Measurements from ENCODE around the gene SLC25A43. TPM values are rescaled to one million over a fixed set of nuclear protein-coding genes. Genes with fewer than 3 reads are reported as not detected.

Gene SLC25A43
- total RNA-seq, 1 donor from 2014 or later = 13.4 TPM

DNA sequence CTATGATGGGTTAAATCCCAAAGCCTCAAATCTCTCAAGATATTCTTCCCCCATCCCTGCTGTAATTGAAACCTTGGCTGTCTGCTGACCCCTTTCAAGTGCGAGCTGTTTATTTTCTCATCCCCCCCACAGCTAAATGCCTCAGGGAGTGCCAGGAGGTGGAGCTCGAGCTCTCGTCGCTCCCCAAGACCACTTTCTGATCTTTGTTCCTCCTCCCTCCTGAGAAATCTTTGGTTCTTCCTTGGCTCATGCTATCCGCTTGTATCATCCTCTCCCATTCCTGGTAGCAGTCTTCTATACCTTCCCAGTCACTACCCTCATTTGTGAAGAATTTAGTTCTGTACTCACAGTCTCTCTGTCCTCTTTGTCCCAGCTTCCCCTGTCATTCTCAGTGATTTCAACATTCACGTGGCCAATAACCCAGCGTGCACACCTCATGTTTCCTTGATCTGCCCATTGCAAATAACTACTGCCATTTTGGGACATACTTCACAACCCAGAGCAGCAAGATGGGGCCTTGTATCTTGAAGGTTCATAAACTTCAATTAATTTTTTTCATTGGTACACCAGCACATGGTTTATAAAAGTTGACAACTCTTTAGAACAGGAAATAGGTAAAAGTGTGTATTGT is 9.2 kb upstream of the SLC25A43 start:
- Histone ChIP-seq H3K4me3 (ENCODE audit: low read depth, low read length) (no peak overlapping the region), H3K27me3 (ENCODE audit: control insufficient read depth, insufficient read depth, low read length) (no peaks in the 10 kb centered on the region), H3K36me3 (ENCODE audit: control insufficient read depth, insufficient read depth, low read length) (no peaks in the 10 kb centered on the region)
- TF ChIP-seq, protein P1, sequence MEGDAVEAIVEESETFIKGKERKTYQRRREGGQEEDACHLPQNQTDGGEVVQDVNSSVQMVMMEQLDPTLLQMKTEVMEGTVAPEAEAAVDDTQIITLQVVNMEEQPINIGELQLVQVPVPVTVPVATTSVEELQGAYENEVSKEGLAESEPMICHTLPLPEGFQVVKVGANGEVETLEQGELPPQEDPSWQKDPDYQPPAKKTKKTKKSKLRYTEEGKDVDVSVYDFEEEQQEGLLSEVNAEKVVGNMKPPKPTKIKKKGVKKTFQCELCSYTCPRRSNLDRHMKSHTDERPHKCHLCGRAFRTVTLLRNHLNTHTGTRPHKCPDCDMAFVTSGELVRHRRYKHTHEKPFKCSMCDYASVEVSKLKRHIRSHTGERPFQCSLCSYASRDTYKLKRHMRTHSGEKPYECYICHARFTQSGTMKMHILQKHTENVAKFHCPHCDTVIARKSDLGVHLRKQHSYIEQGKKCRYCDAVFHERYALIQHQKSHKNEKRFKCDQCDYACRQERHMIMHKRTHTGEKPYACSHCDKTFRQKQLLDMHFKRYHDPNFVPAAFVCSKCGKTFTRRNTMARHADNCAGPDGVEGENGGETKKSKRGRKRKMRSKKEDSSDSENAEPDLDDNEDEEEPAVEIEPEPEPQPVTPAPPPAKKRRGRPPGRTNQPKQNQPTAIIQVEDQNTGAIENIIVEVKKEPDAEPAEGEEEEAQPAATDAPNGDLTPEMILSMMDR (IDR thresholded peaks at IDR 0.05; ENCODE audit: insufficient read depth, low read length, severe bottlenecking) = no peak
- no peak for DNase-seq (ENCODE audit: low read depth)
- no peak for FAIRE-seq

DNA sequence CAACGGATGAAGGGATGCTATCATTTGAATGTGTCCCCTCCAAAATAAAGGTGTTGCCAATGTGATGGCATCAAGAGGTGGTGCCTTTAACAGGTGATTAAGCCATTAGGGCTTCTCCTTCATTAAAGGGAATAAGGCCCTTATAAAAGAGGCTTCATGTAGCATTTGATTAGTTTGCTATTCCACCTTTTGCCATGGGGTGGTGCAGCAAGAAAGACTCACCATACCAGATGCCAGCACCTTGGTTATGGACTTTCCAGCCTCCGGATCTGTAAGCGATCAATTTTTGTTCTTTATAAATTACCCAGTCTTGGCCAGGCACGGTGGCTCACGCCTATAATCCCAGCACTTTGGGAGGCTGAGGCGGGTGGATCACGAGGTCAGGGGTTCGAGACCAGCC is 7.9 kb upstream of the SLC25A43 start:
- FAIRE-seq = no peak
- no peaks in the 10 kb centered on the region for H3K36me3 ChIP-seq (ENCODE audit: control insufficient read depth, insufficient read depth, low read length)
- no peak overlapping the region for H3K4me3 ChIP-seq (ENCODE audit: low read depth, low read length)
- TF ChIP-seq, protein P1 (IDR thresholded peaks at IDR 0.05; ENCODE audit: insufficient read depth, low read length, severe bottlenecking) = peak; percentile 29
- peak; percentile 39 for DNase-seq (ENCODE audit: low read depth)
- H3K27me3 ChIP-seq (ENCODE audit: control insufficient read depth, insufficient read depth, low read length) = no peaks in the 10 kb centered on the region

- H3K27me3 ChIP-seq (ENCODE audit: control insufficient read depth, insufficient read depth, low read length) = no peaks in the 10 kb centered on the region
- TF ChIP-seq, protein P1 (IDR thresholded peaks at IDR 0.05; ENCODE audit: insufficient read depth, low read length, severe bottlenecking) = no peak
- no peak overlapping the region for H3K4me3 ChIP-seq (ENCODE audit: low read depth, low read length)
- no peak for FAIRE-seq
- no peaks in the 10 kb centered on the region for H3K36me3 ChIP-seq (ENCODE audit: control insufficient read depth, insufficient read depth, low read length)
- no peak for DNase-seq (ENCODE audit: low read depth)
These were observed 6.0 kb upstream of the SLC25A43 start for GRCh38 chrX:119393144-119393543.

DNA sequence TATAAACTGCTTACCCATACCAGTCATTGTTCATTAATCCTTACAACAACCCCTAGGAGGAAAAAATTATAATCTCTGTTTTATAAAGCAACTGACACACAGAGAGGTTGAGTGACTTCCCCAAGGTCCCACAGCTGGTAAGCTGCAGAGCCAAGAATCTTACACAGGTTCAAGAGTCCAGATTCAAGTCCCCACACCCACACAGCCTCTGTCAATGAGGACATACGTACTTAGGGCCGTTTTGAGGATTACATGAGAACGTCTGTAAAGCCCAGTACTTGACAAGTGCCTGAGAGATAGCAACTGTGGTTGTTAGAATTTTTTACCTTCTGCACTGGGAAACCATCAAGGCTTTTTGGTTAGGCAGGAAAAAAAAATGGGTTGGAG is 556 bp upstream of the SLC25A43 start:
- Histone ChIP-seq H3K4me3 (ENCODE audit: low read depth, low read length) (peak overlapping the region; percentile 70), H3K27me3 (ENCODE audit: control insufficient read depth, insufficient read depth, low read length) (no peaks in the 10 kb centered on the region), H3K36me3 (ENCODE audit: control insufficient read depth, insufficient read depth, low read length) (no peaks in the 10 kb centered on the region)
- TF ChIP-seq, protein P1 (IDR thresholded peaks at IDR 0.05; ENCODE audit: insufficient read depth, low read length, severe bottlenecking) = no peak
- FAIRE-seq (no peak), DNase-seq (ENCODE audit: low read depth) (no peak)

DNA sequence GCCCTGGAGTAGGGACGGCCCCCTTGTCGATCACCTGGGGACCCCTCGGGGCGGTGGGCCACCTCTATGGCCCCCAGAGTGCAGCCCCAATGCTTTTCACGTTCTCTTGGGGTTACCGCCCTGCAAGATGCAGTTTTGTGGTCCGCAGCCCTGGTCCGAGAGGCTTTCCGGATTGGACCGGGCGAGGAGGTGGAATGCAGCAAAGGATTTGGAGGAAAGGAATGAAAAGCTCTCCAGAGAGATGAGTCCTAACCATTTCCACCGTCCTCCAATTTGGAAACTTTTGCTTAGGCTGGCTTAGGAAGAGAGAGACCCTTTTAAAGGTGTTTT is 601 bp downstream of the SLC25A43 start:
- FAIRE-seq (no peak), DNase-seq (ENCODE audit: low read depth) (no peak)
- H3K27me3 ChIP-seq (ENCODE audit: control insufficient read depth, insufficient read depth, low read length) = no peaks in the 10 kb centered on the region
- TF ChIP-seq, protein P1 (IDR thresholded peaks at IDR 0.05; ENCODE audit: insufficient read depth, low read length, severe bottlenecking) = no peak
- H3K36me3 ChIP-seq (ENCODE audit: control insufficient read depth, insufficient read depth, low read length) = no peaks in the 10 kb centered on the region
- H3K4me3 ChIP-seq (ENCODE audit: low read depth, low read length) = peak overlapping the region; percentile 70

DNA sequence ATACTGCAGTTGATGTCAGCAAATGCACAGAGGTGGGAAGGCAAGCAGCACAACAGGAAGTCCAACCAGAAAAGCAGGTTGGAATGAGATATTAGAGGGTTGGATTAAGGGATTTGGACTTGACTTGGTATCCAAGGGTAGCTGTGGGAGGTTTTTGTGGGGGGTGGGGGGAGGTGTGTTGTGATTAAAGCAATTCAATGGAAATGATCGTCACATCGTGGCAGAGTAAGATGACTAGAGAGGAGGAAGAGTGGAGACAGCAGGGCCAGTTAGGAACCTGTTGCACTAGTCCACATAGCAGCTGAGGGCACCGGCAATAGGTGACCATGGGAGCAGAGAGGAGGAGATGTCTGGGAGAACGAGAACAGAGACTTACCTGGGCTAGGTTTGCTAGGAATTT is 2.4 kb downstream of the SLC25A43 start:
- Histone ChIP-seq H3K4me3 (ENCODE audit: low read depth, low read length) (no peak overlapping the region), H3K36me3 (ENCODE audit: control insufficient read depth, insufficient read depth, low read length) (no peaks in the 10 kb centered on the region), H3K27me3 (ENCODE audit: control insufficient read depth, insufficient read depth, low read length) (no peaks in the 10 kb centered on the region)
- FAIRE-seq (no peak), DNase-seq (ENCODE audit: low read depth) (peak; percentile 28)
- TF ChIP-seq, protein P1 (IDR thresholded peaks at IDR 0.05; ENCODE audit: insufficient read depth, low read length, severe bottlenecking) = no peak

All from bronchial epithelial cell (primary cell).